Neural cell (in vitro differentiated cells): ENCODE results near the gene LYPD1.

Source experiments
- CTCF ChIP-seq: fragments of 450-650 bp; IDR thresholded peaks from 2 replicates; pipeline ENCODE4 v1.5.1; 2014; ENCODE audit warnings: antibody characterized with exemption, mild to moderate bottlenecking, moderate library complexity; ENCODE audit not compliant: poor library complexity, severe bottlenecking
- EP300 ChIP-seq: fragments of 450-650 bp; conservative IDR thresholded peaks from 2 replicates; pipeline ENCODE4 v1.6.1; 2014; ENCODE audit warnings: antibody characterized with exemption, mild to moderate bottlenecking, moderate library complexity; ENCODE audit not compliant: poor library complexity, severe bottlenecking
- EZH2 ChIP-seq: fragments of 200-600, 300-800 bp; shearing (Covaris generic), sonication (generic); IDR thresholded peaks from 2 replicates; pipeline ENCODE4 v1.6.1; 2014; ENCODE audit warnings: antibody characterized with exemption, low read length, borderline replicate concordance, mild to moderate bottlenecking; ENCODE audit not compliant: insufficient read depth, poor library complexity, severe bottlenecking
- MXI1 ChIP-seq: fragments of 450-650 bp; conservative IDR thresholded peaks from 2 replicates; pipeline ENCODE4 v1.6.1; 2014; ENCODE audit warnings: antibody characterized with exemption, mild to moderate bottlenecking; ENCODE audit not compliant: poor library complexity, severe bottlenecking
- RAD21 ChIP-seq: fragments of 450-650 bp; conservative IDR thresholded peaks from 2 replicates; pipeline ENCODE4 v1.6.1; 2014; ENCODE audit warnings: antibody characterized with exemption, mild to moderate bottlenecking, moderate library complexity
- REST ChIP-seq: IDR thresholded peaks from 2 replicates; pipeline ENCODE4 v1.6.1; 2012; ENCODE audit warnings: borderline replicate concordance
- SMC3 ChIP-seq: fragments of 450-650 bp; conservative IDR thresholded peaks from 2 replicates; pipeline ENCODE4 v1.6.1; 2014; ENCODE audit warnings: antibody characterized with exemption, mild to moderate bottlenecking, moderate library complexity; ENCODE audit not compliant: poor library complexity
- TAF1 ChIP-seq: IDR thresholded peaks from 2 replicates; pipeline ENCODE4 v1.6.1; 2012; ENCODE audit warnings: low read depth

- TF ChIP-seq CTCF (no peak), EP300 (no peak), RAD21 (no peak), TAF1 (no peak), EZH2 (no peak), MXI1 (no peak), REST (no peak), SMC3 (no peak)
Measured at GRCh38 chr2:132697556-132698205, 27.7 kb upstream of the LYPD1 start.
